ENCODE data around the gene EYA4.

DNA sequence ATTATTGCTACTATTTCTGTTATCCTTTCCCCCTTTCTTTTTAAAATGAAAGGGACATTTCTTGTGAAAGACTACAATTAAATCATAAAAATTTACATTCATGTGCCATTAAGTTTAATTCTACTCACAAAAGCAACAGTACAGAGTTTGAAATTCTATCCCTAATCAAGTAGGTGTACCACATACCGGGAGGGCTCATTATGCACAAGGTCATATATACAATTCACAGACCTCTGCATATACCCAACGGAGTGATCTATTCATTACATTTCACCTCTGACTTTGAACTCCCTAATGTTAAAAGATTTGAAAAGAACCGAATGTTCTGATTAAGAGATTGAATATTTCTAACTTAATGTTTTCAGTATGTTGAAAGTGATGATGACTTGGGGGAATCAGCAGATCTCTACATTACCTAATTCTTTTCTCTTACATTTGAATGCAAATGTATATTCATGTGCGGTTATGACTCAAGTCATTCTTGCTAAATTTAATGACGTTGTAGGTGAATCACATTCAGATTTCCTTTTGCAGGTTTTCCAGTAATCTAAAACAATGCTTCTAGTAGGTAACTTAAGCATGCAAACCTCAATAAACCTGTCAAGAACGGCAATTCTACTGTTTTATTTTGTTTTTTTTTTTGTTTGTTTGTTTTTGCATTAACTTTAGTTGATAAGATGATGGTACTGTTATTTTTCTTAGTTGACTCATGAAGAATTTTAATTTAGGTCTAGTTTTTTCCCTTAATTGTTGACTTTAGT, 7.3 kb downstream of the EYA4 start:
- no peak for TF ChIP-seq POLR2AphosphoS5 (IDR thresholded peaks at IDR 0.05)
- TF ChIP-seq, protein P1, sequence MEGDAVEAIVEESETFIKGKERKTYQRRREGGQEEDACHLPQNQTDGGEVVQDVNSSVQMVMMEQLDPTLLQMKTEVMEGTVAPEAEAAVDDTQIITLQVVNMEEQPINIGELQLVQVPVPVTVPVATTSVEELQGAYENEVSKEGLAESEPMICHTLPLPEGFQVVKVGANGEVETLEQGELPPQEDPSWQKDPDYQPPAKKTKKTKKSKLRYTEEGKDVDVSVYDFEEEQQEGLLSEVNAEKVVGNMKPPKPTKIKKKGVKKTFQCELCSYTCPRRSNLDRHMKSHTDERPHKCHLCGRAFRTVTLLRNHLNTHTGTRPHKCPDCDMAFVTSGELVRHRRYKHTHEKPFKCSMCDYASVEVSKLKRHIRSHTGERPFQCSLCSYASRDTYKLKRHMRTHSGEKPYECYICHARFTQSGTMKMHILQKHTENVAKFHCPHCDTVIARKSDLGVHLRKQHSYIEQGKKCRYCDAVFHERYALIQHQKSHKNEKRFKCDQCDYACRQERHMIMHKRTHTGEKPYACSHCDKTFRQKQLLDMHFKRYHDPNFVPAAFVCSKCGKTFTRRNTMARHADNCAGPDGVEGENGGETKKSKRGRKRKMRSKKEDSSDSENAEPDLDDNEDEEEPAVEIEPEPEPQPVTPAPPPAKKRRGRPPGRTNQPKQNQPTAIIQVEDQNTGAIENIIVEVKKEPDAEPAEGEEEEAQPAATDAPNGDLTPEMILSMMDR (IDR thresholded peaks at IDR 0.05): no peak
- TF ChIP-seq POLR2A (IDR thresholded peaks at IDR 0.05): no peak

Measured in breast epithelium (tissue), 3 donors.